ENCODE results near the gene PRPF40B.

Gene PRPF40B

GRCh38 chr12:49659753-49660152, 36.4 kb downstream of the PRPF40B start:
- DNase-seq (ENCODE audit: low read depth) = no peak

DNA sequence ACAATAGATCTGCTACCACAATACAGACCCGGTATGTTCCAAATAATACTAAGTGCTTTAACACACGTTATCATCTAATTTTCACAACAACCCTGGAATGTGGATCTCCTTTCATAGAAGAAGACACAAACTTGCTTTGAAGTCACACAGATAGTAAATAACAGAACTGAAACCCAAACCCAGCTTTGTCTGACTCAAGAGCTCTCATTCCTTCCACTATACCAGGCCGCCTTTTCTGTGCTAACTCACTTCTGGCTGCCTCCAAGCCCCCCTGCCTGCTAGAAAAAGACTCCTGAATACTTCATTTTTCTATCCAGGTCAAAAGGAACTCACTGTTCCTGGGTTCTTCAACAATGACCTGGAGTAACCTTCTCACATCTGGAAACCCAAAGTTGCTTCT, 37.8 kb downstream of the PRPF40B start:
- no peak for DNase-seq (ENCODE audit: low read depth)

- no peak for DNase-seq (ENCODE audit: low read depth)
Measured at GRCh38 chr12:49661746-49662145, 38.4 kb downstream of the PRPF40B start.

DNA sequence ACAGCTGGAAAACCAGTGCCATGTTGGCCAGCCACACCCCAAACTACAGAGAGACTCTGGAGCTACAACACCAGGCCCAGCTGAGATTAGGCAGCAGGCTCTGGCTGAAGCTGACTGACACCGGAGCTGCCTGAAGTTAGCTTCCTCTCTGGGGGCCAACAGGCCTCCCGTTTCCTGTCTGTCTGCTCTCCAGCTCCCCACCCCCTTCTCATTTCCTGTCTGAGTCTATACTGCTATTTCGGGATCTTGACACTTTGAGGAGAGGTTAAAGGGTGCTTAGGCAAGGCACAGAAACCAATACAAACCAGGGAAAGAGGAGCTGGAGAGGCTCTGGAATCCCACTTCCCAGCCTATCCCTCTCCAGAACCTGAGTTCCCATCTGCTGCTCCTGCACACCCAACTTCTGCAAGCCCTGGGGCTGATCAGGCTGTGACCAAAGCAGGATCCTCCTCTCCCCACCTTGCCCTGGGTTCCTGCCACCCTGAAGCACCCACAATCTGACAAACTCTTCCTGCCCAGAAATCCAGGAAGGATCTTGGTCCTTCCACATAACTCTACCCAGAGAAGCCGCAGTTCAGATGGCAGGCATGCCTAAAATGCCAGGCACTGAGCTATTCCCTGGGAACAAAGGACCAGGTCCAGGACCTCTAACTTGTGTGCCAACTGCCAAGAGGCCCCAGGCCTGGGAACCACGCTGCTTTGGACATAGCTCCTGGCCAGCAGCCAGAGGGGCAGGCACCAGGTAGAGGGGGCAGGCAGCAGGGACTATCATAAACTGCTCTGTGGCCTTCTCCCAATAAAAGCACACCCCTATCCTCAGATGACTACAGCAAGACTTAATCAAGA, 39.9 kb downstream of the PRPF40B start:
- peak; percentile 87 for DNase-seq (ENCODE audit: low read depth)

- no peak for DNase-seq (ENCODE audit: low read depth)
Measured at GRCh38 chr12:49664167-49664566, 40.8 kb downstream of the PRPF40B start.

DNA sequence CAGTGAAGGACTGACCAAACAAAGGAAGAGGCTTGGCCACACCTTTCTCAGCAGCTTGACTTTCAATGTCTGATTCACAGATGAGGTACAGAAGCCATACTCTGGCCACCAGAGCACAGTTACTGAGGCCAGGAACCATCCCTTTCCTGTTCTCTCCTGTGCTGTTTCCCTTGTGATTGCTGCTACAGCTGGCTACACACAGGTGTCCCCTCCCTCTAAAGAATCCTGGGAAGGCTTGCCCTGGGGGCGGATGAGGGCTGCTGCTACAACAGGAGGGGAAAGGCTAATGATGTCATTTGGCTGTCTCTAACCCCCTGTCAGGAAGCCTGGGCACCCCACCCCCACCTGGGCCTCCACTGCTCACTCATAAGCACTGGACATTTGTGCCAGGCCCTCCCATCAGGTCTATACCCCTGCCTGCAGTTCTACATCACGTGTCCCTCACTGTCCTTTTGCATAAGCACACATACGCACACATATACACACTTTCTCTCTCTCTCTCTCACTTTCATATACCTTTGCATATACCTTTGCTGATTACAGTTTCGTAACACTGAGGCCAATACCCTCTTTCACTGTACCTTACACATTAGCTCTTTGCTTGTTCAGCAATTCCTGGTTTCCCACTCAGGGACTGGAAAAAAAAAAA, 41.4 kb downstream of the PRPF40B start:
- DNase-seq (ENCODE audit: low read depth) = peak; percentile 12

DNA sequence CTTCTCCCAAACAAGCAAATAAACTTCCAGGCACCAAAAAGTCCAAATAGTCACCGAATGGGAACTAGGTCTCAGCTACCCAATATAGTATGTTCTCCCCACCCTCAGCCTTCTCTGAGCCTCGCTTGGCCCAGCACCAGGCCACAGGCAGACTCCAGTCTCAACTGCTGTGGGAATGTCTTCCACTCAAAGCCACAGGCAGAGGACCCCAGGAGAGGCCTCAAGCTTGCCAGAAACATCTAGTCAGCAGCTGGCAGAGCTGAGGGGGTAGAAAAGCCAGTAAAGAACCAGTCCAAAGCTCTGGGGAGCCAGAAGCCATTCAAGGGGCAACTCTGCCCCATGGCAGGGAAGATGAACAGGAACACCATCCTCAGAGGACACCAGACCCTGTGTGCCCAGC, 42.0 kb downstream of the PRPF40B start:
- DNase-seq (ENCODE audit: low read depth) = no peak

GRCh38 chr12:49666176-49666575, 42.8 kb downstream of the PRPF40B start:
- DNase-seq (ENCODE audit: low read depth) = no peak

GRCh38 chr12:49667325-49668090, 44.1 kb downstream of the PRPF40B start:
- peak; percentile 68 for DNase-seq (ENCODE audit: low read depth)

DNA sequence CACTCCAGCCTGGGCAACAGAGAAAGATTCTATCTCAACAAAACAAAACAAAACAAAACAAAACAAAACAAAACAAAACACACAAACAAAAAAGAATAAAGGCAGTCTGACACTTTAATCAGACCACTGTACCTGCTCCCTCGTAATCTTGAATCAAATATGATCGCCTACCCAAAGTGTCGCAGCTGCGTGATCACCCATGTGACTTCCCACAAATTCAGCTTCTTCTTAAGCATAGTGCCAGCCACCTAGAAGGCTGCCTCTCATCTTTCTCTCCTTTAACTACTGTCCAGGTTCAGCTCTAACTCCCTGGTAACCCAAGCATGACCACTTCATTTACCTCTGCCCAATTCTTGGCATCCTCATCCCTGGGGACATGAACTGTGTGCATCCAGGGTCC, 46.4 kb downstream of the PRPF40B start:
- DNase-seq (ENCODE audit: low read depth) = no peak

GRCh38 chr12:49671031-49671765, 47.8 kb downstream of the PRPF40B start:
- no peak for DNase-seq (ENCODE audit: low read depth)

GRCh38 chr12:49672301-49673217, 49.2 kb downstream of the PRPF40B start:
- no peak for DNase-seq (ENCODE audit: low read depth)

DNA sequence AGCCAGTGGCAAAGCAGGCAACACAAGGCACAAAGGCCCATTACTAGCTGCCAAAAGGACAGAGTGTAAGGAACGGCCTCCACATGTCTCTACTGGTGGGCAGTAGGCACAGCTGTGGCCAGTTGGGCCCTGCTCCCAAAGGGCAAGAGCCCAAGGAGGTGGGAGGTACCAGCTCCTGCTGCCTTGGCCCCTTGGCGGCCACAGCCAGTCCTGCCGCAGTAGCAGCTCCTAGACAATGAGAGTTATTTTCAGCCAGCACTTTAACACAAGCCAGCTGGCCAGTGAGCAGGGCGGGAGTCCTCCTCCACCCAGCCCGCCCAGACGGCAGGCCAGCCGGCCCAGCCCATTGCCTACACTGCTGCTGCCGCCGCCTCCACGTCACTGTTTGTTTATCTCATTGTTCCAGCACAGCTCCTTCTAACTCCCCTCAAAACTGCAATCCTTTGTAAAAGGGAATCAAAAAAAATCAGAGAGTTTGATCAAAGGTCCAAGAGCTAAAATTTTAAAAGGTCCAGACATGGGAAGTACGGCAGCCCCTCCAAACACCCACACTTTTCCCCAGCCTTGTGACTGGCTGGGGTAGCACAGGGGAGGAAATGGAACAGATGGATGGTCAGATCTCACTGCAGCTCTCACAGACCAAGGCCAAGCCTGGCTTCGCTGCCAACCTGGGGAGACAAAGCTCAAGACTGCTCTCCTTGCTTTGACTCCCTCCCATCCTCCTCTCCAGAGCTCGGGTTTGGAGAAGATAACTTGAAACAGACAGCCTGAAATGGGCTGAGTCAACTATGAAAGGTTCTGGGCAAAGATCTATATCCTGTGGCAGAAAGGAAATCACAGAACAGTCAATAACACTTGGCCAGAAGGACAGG, 50.3 kb downstream of the PRPF40B start:
- DNase-seq (ENCODE audit: low read depth) = peak; percentile 84

DNA sequence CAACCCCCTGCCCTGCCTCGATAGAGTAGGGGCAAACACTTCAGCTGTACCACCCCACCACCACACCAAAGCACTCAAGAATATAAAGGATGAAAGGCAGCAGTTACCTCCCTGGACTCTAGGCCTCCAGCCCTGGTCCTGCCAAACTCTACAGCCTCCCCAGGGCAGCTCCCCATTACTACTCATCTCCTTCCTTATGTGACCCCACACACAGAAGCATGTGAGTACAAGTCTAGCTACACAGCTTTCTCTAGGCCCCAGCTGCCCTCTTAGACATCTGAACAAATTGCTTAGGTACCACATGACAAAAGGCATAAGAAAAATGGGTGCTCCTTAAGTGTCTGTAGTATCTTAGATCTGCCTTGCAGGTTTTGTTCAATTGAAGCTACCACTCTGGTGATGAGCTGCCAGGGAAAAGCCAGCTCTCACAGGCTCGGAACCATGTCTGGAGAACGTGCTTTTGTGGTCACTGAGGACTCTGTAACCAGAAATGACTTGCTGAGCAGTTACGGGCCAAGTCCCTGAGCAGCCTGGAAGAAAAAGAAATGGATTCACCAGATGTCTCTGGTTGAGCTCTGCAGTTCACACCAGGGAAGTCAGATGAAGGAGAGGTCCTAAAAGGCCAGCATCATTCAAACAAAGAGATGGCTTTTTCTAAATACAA, 51.1 kb downstream of the PRPF40B start:
- peak; percentile 19 for DNase-seq (ENCODE audit: low read depth)

- DNase-seq (ENCODE audit: low read depth) = no peak
Measured at GRCh38 chr12:49675137-49675536, 51.8 kb downstream of the PRPF40B start.

- no peak for DNase-seq (ENCODE audit: low read depth)
Measured at GRCh38 chr12:49678711-49679110, 55.4 kb downstream of the PRPF40B start.

- no peak for DNase-seq (ENCODE audit: low read depth)
Measured at GRCh38 chr12:49680075-49680474, 56.7 kb downstream of the PRPF40B start.

DNA sequence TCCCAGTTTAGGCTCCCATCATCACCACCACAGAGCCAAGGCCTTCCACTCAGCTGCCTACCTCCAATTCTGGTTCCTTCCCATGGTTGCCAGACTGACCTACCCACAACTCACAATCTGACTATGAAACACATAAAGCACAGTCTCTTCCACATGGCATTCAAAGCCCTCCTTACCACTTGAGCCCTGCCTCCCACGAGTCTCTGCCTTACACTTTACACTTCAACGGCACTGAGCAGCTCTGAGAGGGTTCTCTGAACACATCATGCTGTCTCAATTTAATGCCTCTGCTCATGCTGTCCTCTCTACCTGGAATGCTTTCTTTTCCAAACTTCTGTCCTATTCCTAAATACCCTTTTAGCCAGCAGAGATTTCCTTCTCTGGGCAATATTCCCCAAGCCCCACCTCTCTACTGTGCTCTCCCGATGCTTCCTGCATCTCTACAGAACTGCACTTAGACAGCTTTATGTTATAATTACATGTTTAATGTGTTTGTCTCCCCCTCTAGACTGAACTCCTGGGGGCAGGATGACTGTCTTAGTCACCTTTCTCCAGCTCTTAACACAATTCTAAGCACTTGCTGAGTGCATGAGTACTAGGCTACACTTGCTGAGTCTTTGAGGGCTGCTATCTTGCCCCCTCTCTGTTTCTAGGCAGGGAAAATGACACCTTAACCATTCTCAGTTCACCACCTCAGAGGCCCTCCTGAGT, 60.4 kb downstream of the PRPF40B start:
- peak; percentile 27 for DNase-seq (ENCODE audit: low read depth)

All from ELR (cell line).